SH-SY5Y (cell line): Measurements from ENCODE around the gene IMMP2L.

Source experiments
- GATA2 ChIP-seq: IDR thresholded peaks from 2 replicates; pipeline ENCODE4 v1.6.1; 2011; ENCODE audit warnings: mild to moderate bottlenecking, low read depth, low read length
- GATA3 ChIP-seq: IDR thresholded peaks from 2 replicates; pipeline ENCODE4 v1.6.1; 2011; ENCODE audit warnings: low read depth, mild to moderate bottlenecking, low read length, moderate library complexity

GRCh38 chr7:111290982-111291381 is 271.3 kb downstream of the IMMP2L start:
- no peak for TF ChIP-seq GATA2
- TF ChIP-seq GATA3: no peak
